Measurements from ENCODE around the gene HDAC3. TPM values are rescaled to one million over a fixed set of nuclear protein-coding genes. Genes with fewer than 3 reads are reported as not detected.

Gene HDAC3
- total RNA-seq, 5 donors from 2014 or later (not counting 1 experiment from before 2014, with no cell fraction given) = 68.5 to 78.5 (median 73.8) TPM

GRCh38 chr5:141672071-141672840 lies 35.6 kb upstream of the HDAC3 start:
- Histone ChIP-seq H3K27me3 (replicated peaks in 1 of 2; ENCODE audit: control insufficient read depth in 2 of 2, extremely low read depth in 1 of 2, insufficient read depth in 2 of 2, low read length in 1 of 2) (no peaks in the 10 kb centered on the region), H3K4me1 (ENCODE audit: control insufficient read depth in 1 of 2, extremely low read depth in 1 of 2, insufficient read depth in 2 of 2, low read length in 2 of 2) (no peaks in the 10 kb centered on the region), H3K27ac (ENCODE audit: low read length) (no peak overlapping the region), H3K9me3 (no peaks in the 10 kb centered on the region), H3K4me3 (ENCODE audit: control insufficient read depth in 1 of 2, extremely low read depth in 1 of 2, low read length in 1 of 2) (no peak overlapping the region), H3K36me3 (ENCODE audit: control insufficient read depth in 2 of 2, extremely low read depth in 1 of 2, insufficient read depth in 1 of 2, low read length in 1 of 2) (no peaks in the 10 kb centered on the region)
- H3K27ac Mint-ChIP-seq = no peak overlapping the region
- ATAC-seq (replicated peaks in 1 of 4) = peak in 1 of 4 experiments; percentile 30
- H3K4me1 Mint-ChIP-seq = no peaks in the 10 kb centered on the region
- DNase-seq = no peak
- H3K4me3 Mint-ChIP-seq = no peak overlapping the region
- H3K27me3 Mint-ChIP-seq = no peaks in the 10 kb centered on the region
- WGBS (ENCODE audit: insufficient coverage) = 86% methylated on average over 12 of the region's 23 CpGs
- ChIA-PET CTCF (interaction anchor here in 1 of 2 donors (0.6 kb wide), 1 partner anchor 209 kb away, joined by 3 read pairs; no protein-coding TSS in a partner anchor), POLR2A (no interaction called here)
- no peaks in the 10 kb centered on the region for H3K9me3 Mint-ChIP-seq
- no peaks in the 10 kb centered on the region for H3K36me3 Mint-ChIP-seq

GRCh38 chr5:141669520-141669919 lies 32.9 kb upstream of the HDAC3 start:
- no peaks in the 10 kb centered on the region for H3K36me3 ChIP-seq (ENCODE audit: control insufficient read depth in 2 of 2, extremely low read depth in 1 of 2, insufficient read depth in 1 of 2, low read length in 1 of 2)
- POLR2A ChIA-PET = no interaction called here

GRCh38 chr5:141668601-141669265 lies 32.1 kb upstream of the HDAC3 start:
- H3K27me3 Mint-ChIP-seq = no peaks in the 10 kb centered on the region
- 90% methylated on average over 2 of the region's 8 CpGs for WGBS (ENCODE audit: insufficient coverage)
- H3K36me3 Mint-ChIP-seq = no peaks in the 10 kb centered on the region
- POLR2A ChIA-PET = no interaction called here
- H3K4me1 Mint-ChIP-seq = peaks cover 5% of the 10 kb centered on the region in 3 donors
- no peaks in the 10 kb centered on the region for H3K36me3 ChIP-seq (ENCODE audit: control insufficient read depth in 2 of 2, extremely low read depth in 1 of 2, insufficient read depth in 1 of 2, low read length in 1 of 2)
- H3K27ac ChIP-seq (ENCODE audit: low read length) = no peak overlapping the region
- peaks cover 0 to 5% of the 10 kb centered on the region in 2 experiments for H3K4me1 ChIP-seq (ENCODE audit: control insufficient read depth in 1 of 2, extremely low read depth in 1 of 2, insufficient read depth in 2 of 2, low read length in 2 of 2)
- no peak for DNase-seq
- no peaks in the 10 kb centered on the region for H3K9me3 Mint-ChIP-seq
- ATAC-seq (replicated peaks in 1 of 4) = no peak
- H3K4me3 Mint-ChIP-seq = no peak overlapping the region
- H3K4me3 ChIP-seq (ENCODE audit: control insufficient read depth in 1 of 2, extremely low read depth in 1 of 2, low read length in 1 of 2) = no peak overlapping the region
- CTCF ChIA-PET = interaction anchor here (0.5 to 1.5 kb wide), 6 partner anchors 9 to 381 kb away, joined by 3 to 6 read pairs (median 4); no protein-coding TSS in a partner anchor
- peak overlapping the region in 1 of 2 donors; percentile 5 for H3K27ac Mint-ChIP-seq
- H3K9me3 ChIP-seq = no peaks in the 10 kb centered on the region
- H3K27me3 ChIP-seq (replicated peaks in 1 of 2; ENCODE audit: control insufficient read depth in 2 of 2, extremely low read depth in 1 of 2, insufficient read depth in 2 of 2, low read length in 1 of 2) = no peaks in the 10 kb centered on the region

More at GRCh38 chr5:141669520-141669919, 32.9 kb upstream of the HDAC3 start:
- H3K27me3 ChIP-seq (replicated peaks in 1 of 2; ENCODE audit: control insufficient read depth in 2 of 2, extremely low read depth in 1 of 2, insufficient read depth in 2 of 2, low read length in 1 of 2) = no peaks in the 10 kb centered on the region
- Mint-ChIP-seq H3K4me1 (peaks cover 5% of the 10 kb centered on the region in 3 donors), H3K27me3 (no peaks in the 10 kb centered on the region), H3K4me3 (no peak overlapping the region), H3K9me3 (no peaks in the 10 kb centered on the region), H3K36me3 (no peaks in the 10 kb centered on the region), H3K27ac (no peak overlapping the region)
- H3K27ac ChIP-seq (ENCODE audit: low read length) = no peak overlapping the region
- H3K4me3 ChIP-seq (ENCODE audit: control insufficient read depth in 1 of 2, extremely low read depth in 1 of 2, low read length in 1 of 2) = no peak overlapping the region
- H3K9me3 ChIP-seq = no peaks in the 10 kb centered on the region
- no peak for DNase-seq
- ATAC-seq (replicated peaks in 1 of 4) = no peak
- WGBS (ENCODE audit: insufficient coverage) = no CpG with 5 or more reads among the region's 4 CpGs
- CTCF ChIA-PET = interaction anchor here (0.5 to 1.5 kb wide), 7 partner anchors 10 to 380 kb away, joined by 3 to 6 read pairs (median 4); no protein-coding TSS in a partner anchor
- peaks cover 0 to 5% of the 10 kb centered on the region in 2 experiments for H3K4me1 ChIP-seq (ENCODE audit: control insufficient read depth in 1 of 2, extremely low read depth in 1 of 2, insufficient read depth in 2 of 2, low read length in 2 of 2)

- Histone ChIP-seq H3K4me1 (ENCODE audit: control insufficient read depth in 1 of 2, extremely low read depth in 1 of 2, insufficient read depth in 2 of 2, low read length in 2 of 2) (peaks cover 0 to 5% of the 10 kb centered on the region in 2 experiments), H3K27ac (ENCODE audit: low read length) (no peak overlapping the region), H3K4me3 (ENCODE audit: control insufficient read depth in 1 of 2, extremely low read depth in 1 of 2, low read length in 1 of 2) (no peak overlapping the region), H3K9me3 (no peaks in the 10 kb centered on the region), H3K27me3 (replicated peaks in 1 of 2; ENCODE audit: control insufficient read depth in 2 of 2, extremely low read depth in 1 of 2, insufficient read depth in 2 of 2, low read length in 1 of 2) (no peaks in the 10 kb centered on the region), H3K36me3 (ENCODE audit: control insufficient read depth in 2 of 2, extremely low read depth in 1 of 2, insufficient read depth in 1 of 2, low read length in 1 of 2) (no peaks in the 10 kb centered on the region)
- Mint-ChIP-seq H3K4me1 (peaks cover 5% of the 10 kb centered on the region in 3 donors), H3K27ac (peak overlapping the region in 1 of 2 donors; percentile 17), H3K9me3 (no peaks in the 10 kb centered on the region), H3K27me3 (no peaks in the 10 kb centered on the region), H3K4me3 (no peak overlapping the region), H3K36me3 (no peaks in the 10 kb centered on the region)
- ATAC-seq (replicated peaks in 1 of 4) (no peak), DNase-seq (no peak)
- ChIA-PET POLR2A (interaction anchor here in 1 of 2 donors (1.1 kb wide), 1 partner anchor 15 kb away, joined by 5 read pairs; the partner anchor contains the start of gene FCHSD1), CTCF (interaction anchor here (0.5 to 1.2 kb wide), 3 partner anchors 213 to 302 kb away, joined by 3 to 9 read pairs (median 3); no protein-coding TSS in a partner anchor)
- 90% methylated on average over 11 of the region's 18 CpGs for WGBS (ENCODE audit: insufficient coverage)
Observed at GRCh38 chr5:141665995-141666940, 29.6 kb upstream of the HDAC3 start.

- POLR2A ChIA-PET = interaction anchor here in 1 of 2 donors (0.6 kb wide), 1 partner anchor 1199 kb away, joined by 3 read pairs; no protein-coding TSS in a partner anchor
- H3K27ac Mint-ChIP-seq = peak overlapping the region in 1 of 2 donors; percentile 28
- H3K27ac ChIP-seq (ENCODE audit: low read length) = no peak overlapping the region
Observed at GRCh38 chr5:141664733-141665461, 28.2 kb upstream of the HDAC3 start.

More at GRCh38 chr5:141664733-141665461, 28.2 kb upstream of the HDAC3 start:
- no peaks in the 10 kb centered on the region for H3K27me3 Mint-ChIP-seq
- Histone ChIP-seq H3K4me1 (ENCODE audit: control insufficient read depth in 1 of 2, extremely low read depth in 1 of 2, insufficient read depth in 2 of 2, low read length in 2 of 2) (peaks cover 0 to 5% of the 10 kb centered on the region in 2 experiments), H3K9me3 (no peaks in the 10 kb centered on the region), H3K27me3 (replicated peaks in 1 of 2; ENCODE audit: control insufficient read depth in 2 of 2, extremely low read depth in 1 of 2, insufficient read depth in 2 of 2, low read length in 1 of 2) (no peaks in the 10 kb centered on the region), H3K4me3 (ENCODE audit: control insufficient read depth in 1 of 2, extremely low read depth in 1 of 2, low read length in 1 of 2) (no peak overlapping the region), H3K36me3 (ENCODE audit: control insufficient read depth in 2 of 2, extremely low read depth in 1 of 2, insufficient read depth in 1 of 2, low read length in 1 of 2) (no peaks in the 10 kb centered on the region)
- CTCF ChIA-PET = interaction anchor here (0.6 to 1.8 kb wide), 12 partner anchors 11 to 553 kb away, joined by 3 to 9 read pairs (median 3); partner anchors contain the start of genes FCHSD1 (in 1 of the 2) and PCDH1 (in 1 of the 2)
- no peak overlapping the region for H3K4me3 Mint-ChIP-seq
- H3K4me1 Mint-ChIP-seq = peaks cover 5% of the 10 kb centered on the region in 3 donors
- H3K36me3 Mint-ChIP-seq = no peaks in the 10 kb centered on the region
- ATAC-seq (replicated peaks in 1 of 4) (peak; percentile 73 to 88 (median 83)), DNase-seq (peak; percentile 19 to 83 (median 61))
- no peaks in the 10 kb centered on the region for H3K9me3 Mint-ChIP-seq
- 41% methylated on average over 8 of the region's 13 CpGs for WGBS (ENCODE audit: insufficient coverage)
